GM20000 (cell line): ENCODE data around the gene SUSD1.

Source experiments
- DNase-seq: peaks from one replicate; pipeline ENCODE4 v3.0.0; 2012; ENCODE audit warnings: low spot score
- TF ChIP-seq, protein P1 (sequence below): IDR thresholded peaks from 2 replicates; pipeline ENCODE4 v1.5.1; 2012; ENCODE audit warnings: mild to moderate bottlenecking, control low read depth; ENCODE audit errors: extremely low read depth, missing control alignments

Gene SUSD1

DNA sequence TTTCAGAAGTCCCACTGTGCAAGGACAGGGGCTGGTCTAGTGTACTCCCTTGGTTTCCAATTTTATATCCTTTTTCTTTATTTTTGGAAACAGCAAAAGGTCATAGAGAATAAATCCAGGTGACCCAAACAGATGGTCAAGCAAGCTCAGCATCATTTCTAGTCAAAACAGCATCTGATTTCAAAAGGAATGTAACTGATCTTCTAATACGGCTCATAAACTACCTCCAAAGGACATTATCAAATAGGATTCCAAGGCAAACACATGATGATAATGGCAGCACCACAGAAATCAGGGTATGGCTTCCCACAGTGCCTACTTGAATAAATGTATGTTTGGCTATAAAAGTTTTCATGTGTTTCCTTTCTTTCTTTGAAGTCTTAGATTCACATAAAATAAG, 57.1 kb downstream of the SUSD1 start:
- no peak for DNase-seq
- TF ChIP-seq, protein P1, sequence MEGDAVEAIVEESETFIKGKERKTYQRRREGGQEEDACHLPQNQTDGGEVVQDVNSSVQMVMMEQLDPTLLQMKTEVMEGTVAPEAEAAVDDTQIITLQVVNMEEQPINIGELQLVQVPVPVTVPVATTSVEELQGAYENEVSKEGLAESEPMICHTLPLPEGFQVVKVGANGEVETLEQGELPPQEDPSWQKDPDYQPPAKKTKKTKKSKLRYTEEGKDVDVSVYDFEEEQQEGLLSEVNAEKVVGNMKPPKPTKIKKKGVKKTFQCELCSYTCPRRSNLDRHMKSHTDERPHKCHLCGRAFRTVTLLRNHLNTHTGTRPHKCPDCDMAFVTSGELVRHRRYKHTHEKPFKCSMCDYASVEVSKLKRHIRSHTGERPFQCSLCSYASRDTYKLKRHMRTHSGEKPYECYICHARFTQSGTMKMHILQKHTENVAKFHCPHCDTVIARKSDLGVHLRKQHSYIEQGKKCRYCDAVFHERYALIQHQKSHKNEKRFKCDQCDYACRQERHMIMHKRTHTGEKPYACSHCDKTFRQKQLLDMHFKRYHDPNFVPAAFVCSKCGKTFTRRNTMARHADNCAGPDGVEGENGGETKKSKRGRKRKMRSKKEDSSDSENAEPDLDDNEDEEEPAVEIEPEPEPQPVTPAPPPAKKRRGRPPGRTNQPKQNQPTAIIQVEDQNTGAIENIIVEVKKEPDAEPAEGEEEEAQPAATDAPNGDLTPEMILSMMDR = no peak

DNA sequence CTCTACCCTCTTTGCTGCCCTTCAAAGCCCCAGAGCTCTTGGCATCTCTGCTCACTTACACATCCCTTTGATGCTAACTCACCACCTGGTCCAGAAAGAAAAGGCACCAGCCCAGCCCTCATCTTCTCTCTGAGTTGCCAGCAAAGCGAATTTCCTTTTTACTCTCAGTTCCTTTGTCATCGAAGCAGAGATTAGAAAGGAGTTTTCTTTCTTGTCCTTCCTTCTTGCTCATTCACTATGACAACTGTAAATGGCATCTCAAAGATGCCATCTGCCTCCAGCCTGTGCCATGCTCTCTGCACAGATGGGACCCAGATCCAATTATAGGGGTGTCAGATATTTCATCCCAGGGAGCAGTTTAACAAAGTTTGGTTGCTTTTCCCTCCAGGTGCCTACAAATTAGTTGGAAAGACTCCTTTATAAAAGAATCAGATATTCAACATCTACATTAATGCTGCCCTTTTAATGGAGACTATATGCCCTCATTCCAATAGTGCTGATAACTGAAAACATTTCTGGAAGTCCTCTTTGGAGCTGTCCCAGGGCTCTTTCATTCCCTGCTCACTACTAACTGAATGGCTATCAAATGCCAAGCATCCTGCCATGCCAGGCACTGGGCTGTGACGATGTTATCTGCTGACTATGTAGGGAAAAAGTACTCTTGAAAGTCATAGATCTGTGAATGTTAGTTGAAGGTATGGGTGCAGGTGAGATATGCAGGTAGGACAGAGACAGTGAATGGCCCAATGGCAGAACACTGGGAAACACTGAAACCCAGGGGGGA, 58.9 kb downstream of the SUSD1 start:
- no peak for DNase-seq
- TF ChIP-seq, protein P1 = no peak

DNA sequence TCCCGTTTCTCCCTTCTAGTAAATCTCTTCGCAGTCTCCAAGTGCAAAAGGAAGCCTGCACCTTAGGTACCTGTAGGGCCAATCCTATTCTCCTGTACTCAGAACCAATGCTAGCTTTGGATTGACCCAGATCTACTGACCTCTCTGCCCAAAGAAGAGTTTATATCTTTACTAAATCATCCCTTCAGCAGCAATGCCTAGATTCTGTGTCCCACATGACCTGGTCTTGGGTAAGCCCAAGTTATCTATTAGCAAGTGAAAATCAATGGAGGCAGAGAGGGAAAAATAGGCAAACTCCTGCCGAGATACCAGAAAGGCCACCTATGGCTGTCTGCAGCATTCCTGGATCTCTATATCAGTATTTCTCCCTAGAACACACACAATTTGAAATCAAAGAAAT, 60.0 kb downstream of the SUSD1 start:
- DNase-seq = no peak
- TF ChIP-seq, protein P1 = no peak

DNA sequence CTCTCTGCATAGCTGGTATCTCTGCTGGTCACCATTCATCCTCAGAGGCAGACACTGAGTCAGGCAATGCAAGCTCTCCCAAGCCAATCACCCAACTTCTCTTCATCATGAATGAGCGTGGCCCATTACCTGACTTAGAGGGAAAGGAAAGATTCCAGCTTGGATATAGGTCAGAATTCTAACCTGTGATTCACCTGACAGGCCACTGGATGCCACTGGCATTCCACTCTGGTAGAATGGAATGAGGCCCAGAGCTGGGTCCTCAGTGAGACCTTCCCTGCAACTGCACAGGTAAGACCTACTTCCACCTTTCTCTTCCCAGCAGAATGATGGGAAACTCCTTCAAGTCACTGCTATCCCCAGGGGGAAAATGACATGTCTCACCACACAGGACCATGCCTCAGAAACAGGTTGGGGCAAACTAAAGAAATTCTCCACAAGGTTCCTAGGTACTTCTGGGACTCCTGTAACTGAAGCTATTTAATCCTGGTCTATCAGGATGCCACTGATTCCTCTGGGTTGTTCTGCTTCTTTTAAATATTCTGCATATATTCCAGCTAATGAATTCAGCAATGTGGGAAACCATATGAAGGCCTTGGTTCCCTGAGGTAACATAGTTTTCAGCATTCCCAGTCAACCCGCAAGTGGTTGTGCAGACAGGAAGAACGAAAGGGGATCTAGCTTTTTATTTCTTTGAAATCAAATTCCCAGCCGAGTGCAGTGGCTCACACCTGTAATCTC, 62.0 kb downstream of the SUSD1 start:
- peak; percentile 26 for DNase-seq
- TF ChIP-seq, protein P1 = peak; percentile 25

DNA sequence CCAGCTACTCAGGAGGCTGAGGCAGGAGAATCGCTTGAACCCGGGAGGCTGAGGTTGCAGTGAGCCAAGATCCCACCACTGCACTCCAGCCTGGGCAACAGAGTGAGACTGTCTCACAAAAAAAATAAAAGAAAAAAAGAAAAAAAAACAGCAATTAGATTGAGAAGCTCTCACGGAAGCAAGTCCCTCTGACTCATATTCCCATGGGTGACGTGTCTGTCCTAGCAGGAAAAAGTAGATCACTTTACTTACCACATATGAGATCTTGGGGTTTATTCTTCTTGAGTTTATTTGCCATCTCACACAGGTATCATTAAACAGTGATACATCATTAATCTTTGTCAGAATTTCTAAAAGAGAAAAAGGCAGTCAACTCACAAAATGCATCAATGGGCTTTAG, 62.6 kb downstream of the SUSD1 start:
- TF ChIP-seq, protein P1 = no peak
- no peak for DNase-seq

DNA sequence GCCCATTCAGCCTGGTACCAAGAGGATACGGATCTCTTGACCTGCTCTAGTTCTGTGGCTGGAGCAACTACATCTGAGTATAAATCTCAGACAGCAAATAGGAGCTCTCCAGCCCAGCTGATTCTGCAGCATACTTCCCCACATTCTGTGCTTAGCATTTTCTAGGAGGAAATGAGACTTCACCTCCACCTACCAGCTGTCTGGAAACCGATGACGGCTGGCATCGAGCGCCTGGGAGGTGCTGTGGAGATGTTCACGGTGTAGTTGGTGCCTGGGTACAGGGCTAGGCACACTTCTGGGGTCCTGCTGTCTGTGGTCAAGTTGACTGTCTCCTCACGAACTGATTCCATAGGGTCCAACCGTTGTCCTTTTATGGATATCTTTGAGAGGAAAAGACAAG, 63.6 kb downstream of the SUSD1 start:
- DNase-seq = no peak
- TF ChIP-seq, protein P1 = no peak

DNA sequence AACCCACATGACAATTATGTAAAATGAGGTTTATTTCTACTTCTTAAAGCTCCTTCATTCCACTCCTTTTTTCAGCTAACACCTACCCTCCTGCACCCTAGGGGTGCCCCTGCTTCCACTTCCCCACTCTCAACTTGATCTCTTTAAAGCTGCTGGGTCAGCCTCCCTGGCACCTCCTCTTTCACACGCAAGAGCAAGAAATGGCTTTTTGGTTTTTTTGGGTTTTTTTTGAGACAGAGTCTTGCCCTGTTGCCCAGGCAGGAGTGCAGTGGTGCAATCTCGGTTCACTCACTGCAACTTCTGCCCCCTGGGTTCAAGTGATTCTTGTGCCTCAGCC, 64.4 kb downstream of the SUSD1 start:
- TF ChIP-seq, protein P1 = no peak
- DNase-seq = no peak
